ENCODE measurements around the gene PCDHB16. TPM values are rescaled to one million over a fixed set of nuclear protein-coding genes. Genes with fewer than 3 reads are reported as not detected.
"Not testable (repeated sequence)": the region's sequence is repeated elsewhere in the genome, so short reads cannot be mapped to it uniquely, and the experiment has no call there.

The PCDHB16 gene
- total and polyA plus RNA-seq, 2 donors, result 0.14 to 0.27 TPM

DNA sequence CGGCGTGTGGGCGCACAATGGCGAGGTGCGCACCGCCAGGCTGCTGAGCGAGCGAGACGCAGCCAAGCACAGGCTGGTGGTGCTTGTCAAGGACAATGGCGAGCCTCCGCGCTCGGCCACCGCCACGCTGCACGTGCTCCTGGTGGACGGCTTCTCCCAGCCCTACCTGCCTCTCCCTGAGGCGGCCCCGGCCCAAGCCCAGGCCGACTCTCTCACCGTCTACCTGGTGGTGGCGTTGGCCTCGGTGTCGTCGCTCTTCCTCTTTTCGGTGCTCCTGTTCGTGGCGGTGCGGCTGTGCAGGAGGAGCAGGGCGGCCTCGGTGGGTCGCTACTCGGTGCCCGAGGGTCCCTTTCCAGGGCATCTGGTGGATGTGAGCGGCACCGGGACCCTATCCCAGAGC, 30.1 kb upstream of the PCDHB16 start:
- not testable (repeated sequence) for H3K27ac ChIP-seq (ENCODE audit: low read depth in 1 of 2, low read length in 1 of 2); H3K4me1 ChIP-seq (ENCODE audit: control insufficient read depth in 2 of 2, insufficient read depth in 2 of 2, low read length in 2 of 2); H3K4me3 ChIP-seq (ENCODE audit: low read length in 2 of 2); DNase-seq (ENCODE audit: low read depth in 6 of 9, low spot score in 9 of 9); H3K9me3 ChIP-seq (ENCODE audit: control insufficient read depth in 2 of 2, insufficient read depth in 1 of 2, low read length in 1 of 2); H3K36me3 ChIP-seq (ENCODE audit: control insufficient read depth in 2 of 2, insufficient read depth in 2 of 2, low read length in 1 of 2)
- H3K27me3 ChIP-seq (ENCODE audit: control insufficient read depth in 2 of 2, insufficient read depth in 1 of 2, low read length in 1 of 2), result peaks cover 0 to 27% of the 10 kb centered on the region in 2 donors
- 36% methylated on average over 36 of the region's 36 CpGs for WGBS

DNA sequence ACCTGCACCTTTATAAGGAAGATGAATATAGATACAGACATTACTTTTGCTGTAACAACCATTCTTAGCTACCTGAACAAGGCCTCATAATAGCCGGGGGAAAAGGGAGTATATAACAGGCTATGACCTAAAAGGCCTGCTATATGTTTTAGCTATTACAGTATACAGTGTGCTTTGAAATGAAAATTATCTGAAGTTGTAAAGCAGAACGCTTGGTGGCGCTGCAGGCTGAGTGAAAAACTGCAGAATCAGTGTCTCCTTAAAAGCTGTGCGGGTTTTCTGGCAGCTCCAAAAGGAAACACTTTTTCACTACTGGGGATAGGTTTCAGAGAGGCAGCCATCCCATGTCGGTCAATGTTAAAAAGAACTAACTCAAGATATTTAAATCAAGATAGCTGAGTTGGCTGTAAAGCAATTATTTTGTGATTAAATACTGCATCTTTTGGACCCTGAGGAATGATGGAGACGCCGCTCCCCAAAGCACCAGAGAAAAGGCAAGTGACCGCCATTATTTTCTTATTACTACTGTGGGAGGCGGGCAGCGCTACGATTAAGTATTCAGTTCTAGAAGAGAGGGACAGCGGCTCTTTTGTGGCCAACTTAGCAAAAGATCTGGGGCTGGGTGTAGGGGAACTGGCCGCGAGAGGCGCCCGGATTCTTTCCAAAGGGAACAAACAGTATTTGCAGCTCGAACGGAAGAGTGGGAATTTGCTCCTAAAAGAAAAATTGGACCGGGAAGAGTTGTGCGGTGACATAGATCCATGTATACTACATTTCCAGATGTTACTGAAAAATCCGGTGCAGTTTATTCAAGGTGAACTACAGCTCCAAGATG, 26.4 kb upstream of the PCDHB16 start:
- no peak overlapping the region for H3K4me3 ChIP-seq (ENCODE audit: low read length in 2 of 2)
- H3K36me3 ChIP-seq (ENCODE audit: control insufficient read depth in 2 of 2, insufficient read depth in 2 of 2, low read length in 1 of 2), result no peaks in the 10 kb centered on the region
- WGBS, result 40% methylated on average over 21 of the region's 21 CpGs
- H3K9me3 ChIP-seq (ENCODE audit: control insufficient read depth in 2 of 2, insufficient read depth in 1 of 2, low read length in 1 of 2), result peaks cover 1 to 4% of the 10 kb centered on the region in 2 donors
- H3K27ac ChIP-seq (ENCODE audit: low read depth in 1 of 2, low read length in 1 of 2), result no peak overlapping the region
- no peaks in the 10 kb centered on the region for H3K4me1 ChIP-seq (ENCODE audit: control insufficient read depth in 2 of 2, insufficient read depth in 2 of 2, low read length in 2 of 2)
- DNase-seq (ENCODE audit: low read depth in 6 of 9, low spot score in 9 of 9), result no peak
- peaks cover 0 to 27% of the 10 kb centered on the region in 2 donors for H3K27me3 ChIP-seq (ENCODE audit: control insufficient read depth in 2 of 2, insufficient read depth in 1 of 2, low read length in 1 of 2)

DNA sequence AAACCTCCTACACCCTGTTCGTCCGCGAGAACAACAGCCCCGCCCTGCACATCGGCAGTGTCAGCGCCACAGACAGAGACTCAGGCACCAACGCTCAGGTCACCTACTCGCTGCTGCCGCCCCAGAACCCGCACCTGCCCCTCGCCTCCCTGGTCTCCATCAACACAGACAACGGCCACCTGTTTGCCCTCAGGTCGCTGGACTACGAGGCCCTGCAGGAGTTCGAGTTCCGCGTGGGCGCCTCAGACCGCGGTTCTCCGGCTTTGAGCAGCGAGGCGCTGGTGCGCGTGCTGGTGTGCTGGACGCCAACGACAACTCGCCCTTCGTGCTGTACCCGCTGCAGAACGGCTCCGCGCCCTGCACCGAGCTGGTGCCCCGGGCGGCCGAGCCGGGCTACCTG, 24.8 kb upstream of the PCDHB16 start:
- not testable (repeated sequence) for H3K4me1 ChIP-seq (ENCODE audit: control insufficient read depth in 2 of 2, insufficient read depth in 2 of 2, low read length in 2 of 2); DNase-seq (ENCODE audit: low read depth in 6 of 9, low spot score in 9 of 9); H3K9me3 ChIP-seq (ENCODE audit: control insufficient read depth in 2 of 2, insufficient read depth in 1 of 2, low read length in 1 of 2); H3K4me3 ChIP-seq (ENCODE audit: low read length in 2 of 2); H3K27ac ChIP-seq (ENCODE audit: low read depth in 1 of 2, low read length in 1 of 2); H3K36me3 ChIP-seq (ENCODE audit: control insufficient read depth in 2 of 2, insufficient read depth in 2 of 2, low read length in 1 of 2)
- 50% methylated on average over 38 of the region's 38 CpGs for WGBS
- H3K27me3 ChIP-seq (ENCODE audit: control insufficient read depth in 2 of 2, insufficient read depth in 1 of 2, low read length in 1 of 2), result peaks cover 0 to 17% of the 10 kb centered on the region in 2 donors

DNA sequence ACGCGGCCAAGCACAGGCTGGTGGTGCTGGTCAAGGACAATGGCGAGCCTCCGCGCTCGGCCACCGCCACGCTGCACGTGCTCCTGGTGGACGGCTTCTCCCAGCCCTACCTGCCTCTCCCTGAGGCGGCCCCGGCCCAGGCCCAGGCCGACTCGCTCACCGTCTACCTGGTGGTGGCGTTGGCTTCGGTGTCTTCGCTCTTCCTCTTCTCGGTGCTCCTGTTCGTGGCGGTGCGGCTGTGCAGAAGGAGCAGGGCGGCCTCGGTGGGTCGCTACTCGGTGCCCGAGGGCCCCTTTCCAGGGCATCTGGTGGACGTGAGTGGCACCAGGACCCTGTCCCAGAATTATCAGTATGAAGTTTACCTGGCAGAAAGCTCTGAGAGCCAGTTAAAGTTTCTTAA, 24.3 kb upstream of the PCDHB16 start:
- H3K27me3 ChIP-seq (ENCODE audit: control insufficient read depth in 2 of 2, insufficient read depth in 1 of 2, low read length in 1 of 2), result peaks cover 0 to 15% of the 10 kb centered on the region in 2 donors
- H3K4me3 ChIP-seq (ENCODE audit: low read length in 2 of 2); H3K4me1 ChIP-seq (ENCODE audit: control insufficient read depth in 2 of 2, insufficient read depth in 2 of 2, low read length in 2 of 2); DNase-seq (ENCODE audit: low read depth in 6 of 9, low spot score in 9 of 9); H3K27ac ChIP-seq (ENCODE audit: low read depth in 1 of 2, low read length in 1 of 2); H3K9me3 ChIP-seq (ENCODE audit: control insufficient read depth in 2 of 2, insufficient read depth in 1 of 2, low read length in 1 of 2); H3K36me3 ChIP-seq (ENCODE audit: control insufficient read depth in 2 of 2, insufficient read depth in 2 of 2, low read length in 1 of 2): not testable (repeated sequence)
- WGBS, result 44% methylated on average over 21 of the region's 28 CpGs

DNA sequence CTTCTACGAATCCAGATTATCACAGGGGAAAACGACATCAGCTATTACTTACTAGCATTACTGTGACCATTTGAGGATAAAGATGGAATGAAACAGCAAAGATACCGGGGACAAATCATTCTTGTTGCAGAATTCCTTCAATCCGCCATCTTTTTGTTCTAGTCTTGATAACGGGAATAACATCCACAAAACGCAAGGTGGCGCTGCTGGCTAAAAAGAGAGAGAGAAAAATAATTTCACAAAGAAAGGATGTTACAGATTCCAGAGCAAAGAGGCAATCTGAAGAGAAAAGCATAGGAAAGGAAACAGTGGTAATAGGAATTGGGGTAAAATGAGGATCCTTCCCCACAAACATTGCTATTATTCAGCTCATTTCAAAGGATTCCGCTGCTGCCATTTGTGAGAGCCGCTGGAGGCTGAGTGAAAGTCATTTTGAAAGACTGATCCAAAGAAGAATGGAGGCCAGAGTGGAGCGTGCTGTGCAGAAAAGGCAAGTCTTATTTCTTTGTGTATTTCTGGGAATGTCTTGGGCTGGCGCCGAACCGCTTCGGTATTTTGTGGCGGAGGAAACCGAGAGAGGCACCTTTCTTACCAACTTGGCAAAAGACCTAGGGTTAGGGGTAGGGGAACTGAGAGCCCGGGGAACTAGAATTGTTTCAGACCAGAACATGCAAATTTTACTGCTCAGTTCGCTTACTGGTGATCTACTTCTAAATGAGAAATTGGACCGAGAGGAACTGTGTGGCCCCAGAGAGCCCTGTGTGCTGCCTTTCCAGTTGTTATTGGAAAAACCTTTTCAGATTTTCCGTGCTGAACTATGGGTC, 9.6 kb upstream of the PCDHB16 start, which contains the start of gene PCDHB7:
PCDHB7 (plus strand) TSS at position 264 of the 824 bp plus-strand sequence; CDS start at position 456, 192 bp downstream.
- H3K36me3 ChIP-seq (ENCODE audit: control insufficient read depth in 2 of 2, insufficient read depth in 2 of 2, low read length in 1 of 2), result no peaks in the 10 kb centered on the region
- peaks cover 6 to 10% of the 10 kb centered on the region in 2 donors for H3K9me3 ChIP-seq (ENCODE audit: control insufficient read depth in 2 of 2, insufficient read depth in 1 of 2, low read length in 1 of 2)
- peak in 1 of 9 donors; percentile 10 for DNase-seq (ENCODE audit: low read depth in 6 of 9, low spot score in 9 of 9)
- no peak within 1 kb of the TSS for H3K4me3 ChIP-seq (ENCODE audit: low read length in 2 of 2)
- 36% methylated on average over 20 of the region's 20 CpGs for WGBS
- no peak within 1 kb of the TSS for H3K27ac ChIP-seq (ENCODE audit: low read depth in 1 of 2, low read length in 1 of 2)
- peaks cover 0 to 22% of the 10 kb centered on the region in 2 donors for H3K27me3 ChIP-seq (ENCODE audit: control insufficient read depth in 2 of 2, insufficient read depth in 1 of 2, low read length in 1 of 2)
- H3K4me1 ChIP-seq (ENCODE audit: control insufficient read depth in 2 of 2, insufficient read depth in 2 of 2, low read length in 2 of 2), result no peaks in the 10 kb centered on the region

DNA sequence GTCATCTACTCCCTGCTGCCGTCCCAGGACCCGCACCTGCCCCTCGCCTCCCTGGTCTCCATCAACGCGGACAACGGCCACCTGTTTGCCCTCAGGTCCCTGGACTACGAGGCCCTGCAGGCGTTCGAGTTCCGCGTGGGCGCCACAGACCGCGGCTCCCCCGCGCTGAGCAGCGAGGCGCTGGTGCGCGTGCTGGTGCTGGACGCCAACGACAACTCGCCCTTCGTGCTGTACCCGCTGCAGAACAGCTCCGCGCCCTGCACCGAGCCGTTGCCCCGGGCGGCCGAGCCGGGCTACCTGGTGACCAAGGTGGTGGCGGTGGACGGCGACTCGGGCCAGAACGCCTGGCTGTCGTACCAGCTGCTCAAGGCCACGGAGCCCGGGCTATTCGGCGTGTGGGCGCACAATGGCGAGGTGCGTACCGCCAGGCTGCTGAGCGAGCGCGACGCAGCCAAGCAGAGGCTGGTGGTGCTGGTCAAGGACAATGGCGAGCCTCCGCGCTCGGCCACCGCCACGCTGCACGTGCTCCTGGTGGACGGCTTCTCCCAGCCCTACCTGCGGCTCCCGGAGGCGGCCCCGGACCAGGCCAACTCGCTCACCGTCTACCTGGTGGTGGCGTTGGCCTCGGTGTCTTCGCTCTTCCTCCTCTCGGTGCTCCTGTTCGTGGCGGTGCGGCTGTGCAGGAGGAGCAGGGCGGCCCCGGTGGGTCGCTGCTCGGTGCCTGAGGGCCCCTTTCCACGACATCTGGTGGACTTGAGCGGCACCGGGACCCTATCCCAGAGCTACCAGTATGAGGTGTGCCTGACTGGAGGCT, 7.7 kb upstream of the PCDHB16 start:
- not testable (repeated sequence) for H3K4me1 ChIP-seq (ENCODE audit: control insufficient read depth in 2 of 2, insufficient read depth in 2 of 2, low read length in 2 of 2); H3K9me3 ChIP-seq (ENCODE audit: control insufficient read depth in 2 of 2, insufficient read depth in 1 of 2, low read length in 1 of 2); DNase-seq (ENCODE audit: low read depth in 6 of 9, low spot score in 9 of 9); H3K36me3 ChIP-seq (ENCODE audit: control insufficient read depth in 2 of 2, insufficient read depth in 2 of 2, low read length in 1 of 2); H3K4me3 ChIP-seq (ENCODE audit: low read length in 2 of 2); H3K27ac ChIP-seq (ENCODE audit: low read depth in 1 of 2, low read length in 1 of 2)
- WGBS, result 54% methylated on average over 75 of the region's 79 CpGs
- peaks cover 0 to 26% of the 10 kb centered on the region in 2 donors for H3K27me3 ChIP-seq (ENCODE audit: control insufficient read depth in 2 of 2, insufficient read depth in 1 of 2, low read length in 1 of 2)

DNA sequence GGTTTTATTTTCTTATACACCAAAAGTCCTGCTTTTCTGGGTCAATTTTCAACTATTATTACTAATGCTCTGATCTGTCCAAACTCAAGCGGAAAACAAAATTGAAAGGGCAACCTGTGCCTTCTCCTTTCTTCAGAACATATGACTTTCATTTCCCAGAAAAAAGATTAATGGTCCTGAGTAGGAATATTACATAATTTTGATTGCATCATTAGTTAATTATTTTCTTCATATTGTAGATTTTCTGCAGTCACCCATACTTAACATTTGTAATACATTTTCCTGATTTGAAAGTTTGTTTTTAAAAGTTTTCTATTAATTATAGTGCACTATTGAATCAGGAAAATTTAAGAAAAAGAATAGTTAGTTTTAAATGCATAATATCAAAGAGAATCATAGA, 6.3 kb upstream of the PCDHB16 start:
- no peaks in the 10 kb centered on the region for H3K4me1 ChIP-seq (ENCODE audit: control insufficient read depth in 2 of 2, insufficient read depth in 2 of 2, low read length in 2 of 2)
- DNase-seq (ENCODE audit: low read depth in 6 of 9, low spot score in 9 of 9), result no peak
- no peak overlapping the region for H3K4me3 ChIP-seq (ENCODE audit: low read length in 2 of 2)
- peaks cover 0 to 31% of the 10 kb centered on the region in 2 donors for H3K27me3 ChIP-seq (ENCODE audit: control insufficient read depth in 2 of 2, insufficient read depth in 1 of 2, low read length in 1 of 2)
- 73% methylated on average over 1 of the region's 1 CpG for WGBS
- H3K27ac ChIP-seq (ENCODE audit: low read depth in 1 of 2, low read length in 1 of 2), result no peak overlapping the region
- H3K9me3 ChIP-seq (ENCODE audit: control insufficient read depth in 2 of 2, insufficient read depth in 1 of 2, low read length in 1 of 2), result peaks cover 6 to 10% of the 10 kb centered on the region in 2 donors
- no peaks in the 10 kb centered on the region for H3K36me3 ChIP-seq (ENCODE audit: control insufficient read depth in 2 of 2, insufficient read depth in 2 of 2, low read length in 1 of 2)

DNA sequence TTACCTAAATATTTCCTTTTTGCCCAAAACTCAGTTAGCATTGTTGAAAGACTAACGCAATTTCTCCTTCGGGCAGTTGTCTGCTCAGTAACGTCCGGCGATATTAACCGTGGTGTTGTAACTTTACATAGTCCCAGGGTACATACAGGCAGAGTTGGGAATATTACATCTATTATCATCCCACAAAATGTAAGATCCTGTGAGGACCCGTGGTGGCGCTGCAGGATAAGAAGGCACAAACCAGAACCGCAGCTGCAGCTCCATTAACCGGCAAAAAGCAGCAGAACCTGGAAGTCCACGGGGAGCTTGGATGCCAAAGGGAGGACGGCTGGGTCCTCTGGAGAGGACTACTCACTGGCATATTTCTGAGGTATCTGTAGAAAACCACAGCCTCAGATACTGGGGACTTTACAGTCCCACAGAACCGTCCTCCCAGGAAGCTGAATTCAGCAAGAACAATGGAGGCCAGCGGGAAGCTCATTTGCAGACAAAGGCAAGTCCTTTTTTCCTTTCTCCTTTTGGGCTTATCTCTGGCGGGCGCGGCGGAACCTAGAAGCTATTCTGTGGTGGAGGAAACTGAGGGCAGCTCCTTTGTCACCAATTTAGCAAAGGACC, 4.5 kb upstream of the PCDHB16 start, which contains the start of gene PCDHB8:
PCDHB8 (plus strand) TSS at position 214 of the 615 bp plus-strand sequence; CDS start at position 459, 245 bp downstream.
- WGBS, result 31% methylated on average over 14 of the region's 18 CpGs
- DNase-seq (ENCODE audit: low read depth in 6 of 9, low spot score in 9 of 9); H3K27ac ChIP-seq (ENCODE audit: low read depth in 1 of 2, low read length in 1 of 2); H3K36me3 ChIP-seq (ENCODE audit: control insufficient read depth in 2 of 2, insufficient read depth in 2 of 2, low read length in 1 of 2); H3K4me3 ChIP-seq (ENCODE audit: low read length in 2 of 2); H3K4me1 ChIP-seq (ENCODE audit: control insufficient read depth in 2 of 2, insufficient read depth in 2 of 2, low read length in 2 of 2); H3K9me3 ChIP-seq (ENCODE audit: control insufficient read depth in 2 of 2, insufficient read depth in 1 of 2, low read length in 1 of 2): not testable (repeated sequence)
- peaks cover 0 to 35% of the 10 kb centered on the region in 2 donors for H3K27me3 ChIP-seq (ENCODE audit: control insufficient read depth in 2 of 2, insufficient read depth in 1 of 2, low read length in 1 of 2)
